Thyroid gland (tissue), 4 donors: ENCODE results near the gene SLC4A4. TPM values are rescaled to one million over a fixed set of nuclear protein-coding genes. Genes with fewer than 3 reads are reported as not detected.

Source experiments
- DNase-seq, 2 donors: peaks; one replicate each; pipeline ENCODE4 v3.0.0-alpha.2; 2019
- H3K27ac ChIP-seq, 3 donors: fragments of 200-600 bp; sonication (generic); 1 replicate in 2 of 3; 2 replicates in 1 of 3; pipeline ENCODE4 v1.5.1; 2016 to 2019; ENCODE audit warnings: mild to moderate bottlenecking in 1 of 3, moderate library complexity in 1 of 3
- H3K27me3 ChIP-seq: fragments of 200-600 bp; sonication (generic); one replicate; pipeline ENCODE4 v1.5.1; 2019
- H3K36me3 ChIP-seq, 2 donors: fragments of 200-600 bp; sonication (generic); one replicate each; pipeline ENCODE4 v1.5.1; 2016 to 2019
- H3K4me1 ChIP-seq, 2 donors: fragments of 200-600 bp; sonication (generic); one replicate each; pipeline ENCODE4 v1.5.1; 2017 to 2019
- H3K4me3 ChIP-seq, 3 donors: fragments of 200-600 bp; sonication (generic); replicated peaks in 1 of 3; 1 replicate in 2 of 3; 2 replicates in 1 of 3; pipeline ENCODE4 v1.5.1; 2016; ENCODE audit warnings: mild to moderate bottlenecking in 1 of 3
- H3K9me3 ChIP-seq: fragments of 200-600 bp; sonication (generic); one replicate; pipeline ENCODE4 v1.5.1; 2017
- CTCF ChIP-seq, 6 experiments: fragments of 200-600 bp in 3 of 6; fragments of 450-650 bp in 3 of 6; sonication (generic) in 3 of 6; IDR thresholded peaks; one replicate each; pipeline ENCODE4 v1.5.1; 2016 to 2019; ENCODE audit warnings: antibody characterized with exemption in 6 of 6, mild to moderate bottlenecking in 2 of 6, inconsistent platforms in 1 of 6, moderate library complexity in 1 of 6
- POLR2A ChIP-seq, 2 donors: fragments of 450-650 bp; IDR thresholded peaks; one replicate each; pipeline ENCODE4 v1.6.1; 2017; ENCODE audit warnings: antibody characterized with exemption in 2 of 2, mild to moderate bottlenecking in 2 of 2, moderate library complexity in 1 of 2
- WGBS, 2 donors: methylation state at CpG; one replicate each; pipeline ENCODE4 v1.1.5; 2017; 5-methylcytosine and 5-hydroxymethylcytosine counted together
- intact Hi-C: fragments of 100-400 bp; cut with DNase I; formaldehyde crosslinking; loops from one replicate; pipeline ENCODE4 v1.15.1; 2023
- total RNA-seq, 4 donors: library from RNA; depleted of rRNA; stranded (reverse); fragments of >200 nt; gene quantifications; one replicate each; pipeline ENCODE4 v1.2.3, GENCODE V29; 2016

SLC4A4 gene
- total RNA-seq, 4 donors from 2014 or later, result 39.8 to 90.7 (median 72.8) TPM

- TF ChIP-seq CTCF (IDR thresholded peaks at IDR 0.05), result no peak
- TF ChIP-seq POLR2A (IDR thresholded peaks at IDR 0.05), result no peak
- intact Hi-C loops, result no loop called here
- no peak overlapping the region for H3K27ac ChIP-seq
- no peaks in the 10 kb centered on the region for H3K27me3 ChIP-seq
- no peak for DNase-seq
- no peaks in the 10 kb centered on the region for H3K36me3 ChIP-seq
- H3K4me1 ChIP-seq, result no peaks in the 10 kb centered on the region
- no peaks in the 10 kb centered on the region for H3K9me3 ChIP-seq
- no peak overlapping the region for H3K4me3 ChIP-seq
- WGBS, 2 donors, result 40 to 50% methylated on average over 1 of the region's 1 CpG
Observed at GRCh38 chr4:71456841-71457240, 118.0 kb downstream of the SLC4A4 start.

- Histone ChIP-seq H3K36me3 (no peaks in the 10 kb centered on the region), H3K9me3 (no peaks in the 10 kb centered on the region), H3K27me3 (no peaks in the 10 kb centered on the region), H3K27ac (no peak overlapping the region), H3K4me3 (no peak overlapping the region), H3K4me1 (no peaks in the 10 kb centered on the region)
- TF ChIP-seq CTCF (IDR thresholded peaks at IDR 0.05) (no peak), POLR2A (IDR thresholded peaks at IDR 0.05) (no peak)
- intact Hi-C loops, result no loop called here
- WGBS, 2 donors, result 41 to 50% methylated on average over 4 of the region's 4 CpGs
- DNase-seq, result no peak
Observed at GRCh38 chr4:71460371-71460770, 121.6 kb downstream of the SLC4A4 start.

- TF ChIP-seq POLR2A (IDR thresholded peaks at IDR 0.05) (no peak), CTCF (IDR thresholded peaks at IDR 0.05) (no peak)
- DNase-seq, result no peak
- Histone ChIP-seq H3K27me3 (no peaks in the 10 kb centered on the region), H3K4me1 (no peaks in the 10 kb centered on the region), H3K4me3 (no peak overlapping the region), H3K27ac (no peak overlapping the region), H3K9me3 (no peaks in the 10 kb centered on the region), H3K36me3 (no peaks in the 10 kb centered on the region)
- intact Hi-C loops, result no loop called here
- 95 to 97% methylated on average over 4 of the region's 4 CpGs for WGBS, 2 donors
Observed at GRCh38 chr4:71461422-71461821, 122.6 kb downstream of the SLC4A4 start.

DNA sequence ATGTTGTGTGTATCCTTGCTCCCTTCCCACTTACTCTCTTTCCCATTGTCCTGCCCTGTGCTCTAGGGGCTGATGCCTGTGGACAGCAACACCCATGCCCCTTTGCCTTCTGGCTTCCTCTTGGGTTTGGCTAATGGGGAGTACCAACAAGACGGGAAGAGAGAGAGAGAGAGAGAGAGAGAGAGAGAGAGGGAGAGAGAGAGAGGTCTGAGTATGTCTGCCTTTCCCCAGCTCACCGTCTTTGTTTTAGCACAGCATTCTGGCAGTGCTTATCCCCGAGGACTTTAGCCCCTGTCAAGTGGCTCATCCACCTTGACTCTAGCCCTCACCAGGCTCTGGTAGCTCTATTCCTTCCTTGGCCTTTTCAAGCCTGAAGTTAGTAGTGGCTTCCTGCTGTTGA lies 128.0 kb downstream of the SLC4A4 start:
- H3K27me3 ChIP-seq, result no peaks in the 10 kb centered on the region
- TF ChIP-seq POLR2A (IDR thresholded peaks at IDR 0.05), result no peak
- TF ChIP-seq CTCF (IDR thresholded peaks at IDR 0.05), result no peak
- WGBS, 2 donors, result 62 to 64% methylated on average over 3 of the region's 3 CpGs
- no peaks in the 10 kb centered on the region for H3K36me3 ChIP-seq
- no peaks in the 10 kb centered on the region for H3K9me3 ChIP-seq
- H3K4me1 ChIP-seq, result no peaks in the 10 kb centered on the region
- no peak overlapping the region for H3K4me3 ChIP-seq
- DNase-seq, result no peak
- no peak overlapping the region for H3K27ac ChIP-seq
- intact Hi-C loops, result no loop called here

- WGBS, 2 donors, result 89 to 90% methylated on average over 2 of the region's 2 CpGs
- Histone ChIP-seq H3K36me3 (no peaks in the 10 kb centered on the region), H3K9me3 (no peaks in the 10 kb centered on the region), H3K27ac (no peak overlapping the region), H3K4me3 (no peak overlapping the region), H3K4me1 (no peaks in the 10 kb centered on the region), H3K27me3 (no peaks in the 10 kb centered on the region)
- DNase-seq, result no peak
- intact Hi-C loops, result no loop called here
- TF ChIP-seq POLR2A (IDR thresholded peaks at IDR 0.05), result no peak
- no peak for TF ChIP-seq CTCF (IDR thresholded peaks at IDR 0.05)
Observed at GRCh38 chr4:71468116-71468710, 129.4 kb downstream of the SLC4A4 start.
